NCI-H1092 treated with DMSO at 0.1 percent for 48 hours (cell line): ENCODE measurements around the gene ANTXR2.

Experiments used
- DNase-seq: peaks from one replicate; lab custom pipeline; 2025; lab: John Stamatoyannopoulos, UW

Gene ANTXR2

DNA sequence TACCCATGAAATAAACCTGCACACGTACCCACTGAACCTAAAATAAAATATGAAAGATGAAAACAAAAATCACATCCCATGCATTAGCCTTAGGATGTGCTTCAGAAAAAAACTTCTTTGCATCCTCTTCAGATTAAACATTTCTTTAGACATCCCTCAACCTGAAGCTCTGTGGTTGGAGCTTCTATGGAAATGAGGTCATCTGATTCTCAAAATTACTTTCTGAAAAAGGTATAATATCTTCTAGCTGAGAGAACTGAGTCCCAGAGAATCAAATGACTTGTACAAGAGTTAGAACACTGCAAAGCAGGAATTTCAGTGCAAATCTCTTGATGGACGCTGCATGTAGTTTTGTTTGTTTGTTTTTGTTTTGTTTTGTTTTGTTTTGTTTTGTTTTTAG, 19.1 kb upstream of the ANTXR2 start:
- no peak for DNase-seq

DNA sequence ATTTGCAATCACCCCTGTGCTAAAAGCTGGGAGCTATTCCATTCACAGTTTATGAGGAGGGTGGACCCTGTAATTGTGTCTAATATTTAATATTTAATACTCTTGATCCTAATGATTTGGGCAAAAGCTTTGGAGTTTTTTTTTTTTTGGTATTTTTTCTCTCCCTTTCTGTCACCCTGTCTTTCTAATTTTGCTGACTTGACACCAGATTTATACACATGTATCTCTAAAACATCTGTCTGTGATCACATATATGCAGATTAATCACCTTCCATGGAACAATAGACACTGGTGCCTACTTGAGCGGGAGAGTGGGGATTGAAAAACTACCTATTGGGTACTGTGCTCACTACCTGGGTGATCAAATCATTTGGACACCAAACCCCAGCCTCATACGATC, 18.7 kb upstream of the ANTXR2 start:
- DNase-seq, result no peak

DNA sequence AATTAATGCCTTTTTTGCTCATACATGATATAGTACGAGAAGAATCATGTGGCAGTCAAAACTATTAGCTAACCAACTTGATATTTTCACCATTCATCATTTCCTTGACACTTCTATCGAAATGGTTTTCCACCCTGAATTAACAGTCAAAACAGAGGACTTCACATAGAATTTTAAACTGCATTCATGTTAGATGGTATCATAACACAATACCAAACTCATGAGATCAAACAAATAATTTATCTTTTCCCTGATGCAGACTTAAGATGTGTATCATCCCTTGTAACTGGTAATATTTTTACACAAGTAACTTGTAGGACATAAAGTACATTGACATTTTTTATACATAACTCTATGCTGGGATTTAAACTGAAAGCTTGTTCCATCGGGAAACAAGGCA, 18.2 kb upstream of the ANTXR2 start:
- DNase-seq, result no peak

DNA sequence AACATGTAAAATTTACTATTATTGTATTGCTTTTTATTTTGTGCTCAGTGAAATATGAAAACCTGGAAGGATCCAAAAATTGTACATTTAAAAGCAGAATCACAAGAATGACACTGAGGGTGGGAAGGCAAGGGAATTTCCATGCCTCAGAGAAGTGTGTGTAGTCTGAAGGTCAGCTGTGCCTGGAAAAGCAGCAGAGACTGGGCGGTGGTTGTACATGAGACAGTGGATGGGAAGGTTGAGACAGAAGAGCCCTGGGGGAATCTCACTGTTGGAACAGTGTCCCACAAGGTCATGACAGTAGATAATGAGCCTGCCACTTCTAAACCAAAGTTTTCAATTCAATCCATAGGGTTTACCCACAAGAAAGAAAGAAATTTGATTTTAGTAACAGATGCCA, 17.1 kb upstream of the ANTXR2 start:
- no peak for DNase-seq

DNA sequence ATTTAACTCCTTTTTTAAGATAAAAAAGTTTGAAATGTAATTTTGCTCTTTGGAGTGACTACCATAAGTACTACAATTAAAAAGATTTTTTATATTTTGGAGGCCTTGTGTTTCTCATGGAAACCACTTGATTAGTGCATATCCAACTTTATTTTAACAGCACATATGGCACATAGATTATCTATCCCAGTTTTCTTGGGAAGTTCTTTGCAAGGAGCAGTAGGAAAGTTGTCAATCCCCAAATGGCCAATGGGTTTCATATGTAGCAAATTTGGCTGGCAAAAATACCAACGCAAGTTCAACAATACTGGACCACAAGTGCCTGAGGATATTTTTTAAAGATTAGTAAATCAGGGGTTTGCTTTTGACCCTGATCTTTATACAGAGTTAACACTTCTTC, 15.4 kb upstream of the ANTXR2 start:
- no peak for DNase-seq

DNA sequence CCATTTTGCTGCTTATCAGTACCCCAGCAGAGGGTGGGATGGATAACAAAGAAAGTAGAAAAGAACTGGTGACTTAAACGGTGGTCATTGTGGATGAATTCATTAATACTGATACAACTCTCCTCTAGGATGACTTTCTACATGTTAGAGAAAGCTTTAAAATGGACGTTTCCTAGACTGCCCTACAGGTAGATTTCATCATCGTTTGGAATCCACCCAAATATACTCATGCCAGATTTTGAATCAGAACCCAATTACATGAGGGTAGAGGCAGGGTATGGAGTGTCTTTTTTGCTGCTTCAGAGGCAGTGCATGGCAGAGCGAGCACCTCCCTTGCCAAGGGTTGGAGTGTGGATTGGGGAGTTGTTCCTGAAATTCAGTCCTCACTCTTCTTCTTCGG, 13.3 kb upstream of the ANTXR2 start:
- no peak for DNase-seq

DNA sequence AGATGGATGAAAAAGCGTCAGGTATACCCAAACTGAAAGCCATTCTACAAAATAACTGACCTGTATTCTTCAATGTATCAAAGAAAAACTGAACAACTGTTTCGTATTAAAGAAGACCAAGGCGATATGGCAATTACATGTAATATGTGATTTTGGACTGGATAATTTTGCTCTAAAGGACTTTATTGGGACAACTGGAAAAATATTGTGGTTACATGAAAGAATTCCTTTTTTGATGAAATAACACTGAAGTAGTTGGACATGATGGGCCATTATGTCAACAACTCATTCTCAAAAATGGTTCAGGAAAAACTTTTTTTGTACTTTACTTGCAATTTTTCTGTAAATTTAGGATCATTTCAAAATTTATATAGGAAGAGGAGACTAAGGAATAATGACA, 12.1 kb upstream of the ANTXR2 start:
- no peak for DNase-seq

DNA sequence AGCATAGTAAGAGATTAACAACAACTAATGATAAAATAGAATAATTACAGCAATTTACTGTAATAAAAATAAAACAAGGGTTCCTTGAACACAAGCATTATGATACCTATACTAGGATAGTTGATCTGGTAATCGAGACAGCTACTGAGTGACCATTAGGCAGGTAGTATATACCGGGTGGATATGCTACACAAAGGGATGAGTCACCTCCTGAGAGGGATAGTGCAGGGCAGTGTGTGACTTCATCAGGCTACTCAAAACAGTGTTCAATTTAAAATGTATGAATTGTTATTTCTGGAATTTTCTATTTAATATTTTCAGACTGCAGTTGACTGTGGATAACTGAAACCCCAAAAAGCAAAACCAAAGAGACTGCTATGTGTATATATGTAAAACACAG, 9.7 kb upstream of the ANTXR2 start:
- no peak for DNase-seq

DNA sequence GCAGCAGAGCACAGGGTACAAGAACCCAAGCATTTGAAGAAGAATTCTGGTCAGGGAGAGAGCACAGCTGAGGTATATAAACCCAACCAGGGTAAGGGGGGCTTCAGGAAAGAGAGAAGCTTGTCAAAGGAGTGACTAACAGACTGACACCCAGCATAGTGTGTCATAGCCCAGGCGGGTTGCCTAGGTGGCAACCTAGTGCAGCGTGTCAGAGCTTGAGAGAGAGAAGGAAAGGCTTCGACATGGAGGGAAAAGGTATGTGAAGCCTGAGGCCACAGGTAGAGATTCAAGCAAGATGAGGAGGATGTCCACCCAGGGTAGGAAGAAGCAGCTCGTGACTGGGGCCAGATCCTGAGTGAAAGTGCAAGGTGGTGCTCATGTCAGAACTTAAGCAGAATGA, 8.5 kb upstream of the ANTXR2 start:
- DNase-seq, result no peak

DNA sequence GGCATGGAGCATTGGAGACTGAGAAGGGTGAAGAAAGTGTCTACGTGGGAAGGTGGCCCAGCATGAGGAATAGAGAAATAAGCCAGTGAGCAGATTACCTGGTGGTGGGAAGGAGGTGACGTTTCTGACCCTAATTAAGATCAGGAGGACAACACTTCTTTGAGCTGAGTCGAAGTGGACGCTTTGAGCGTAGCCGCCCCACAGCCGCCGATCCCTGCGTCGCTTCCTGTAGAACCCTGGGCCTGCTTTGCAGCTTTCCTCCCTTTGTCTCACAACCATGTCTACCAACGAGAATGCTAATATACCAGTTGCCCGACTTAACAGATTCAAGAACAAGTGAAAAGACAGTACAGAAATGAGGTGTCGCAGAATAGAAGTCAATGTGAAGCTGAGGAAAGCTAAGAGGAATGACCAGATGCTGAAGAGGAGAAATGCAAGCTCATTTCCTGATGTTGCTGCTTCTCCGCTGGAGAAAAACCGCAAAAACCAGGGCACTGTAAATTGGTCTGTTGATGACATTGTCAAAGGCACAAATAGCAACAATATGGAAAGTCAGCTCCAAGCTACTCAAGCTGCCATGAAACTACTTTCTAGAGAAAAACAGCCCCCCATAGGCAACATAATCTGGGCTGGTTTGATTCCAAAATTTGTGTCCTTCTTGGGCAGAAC, 6.4 kb upstream of the ANTXR2 start:
- DNase-seq, result no peak

DNA sequence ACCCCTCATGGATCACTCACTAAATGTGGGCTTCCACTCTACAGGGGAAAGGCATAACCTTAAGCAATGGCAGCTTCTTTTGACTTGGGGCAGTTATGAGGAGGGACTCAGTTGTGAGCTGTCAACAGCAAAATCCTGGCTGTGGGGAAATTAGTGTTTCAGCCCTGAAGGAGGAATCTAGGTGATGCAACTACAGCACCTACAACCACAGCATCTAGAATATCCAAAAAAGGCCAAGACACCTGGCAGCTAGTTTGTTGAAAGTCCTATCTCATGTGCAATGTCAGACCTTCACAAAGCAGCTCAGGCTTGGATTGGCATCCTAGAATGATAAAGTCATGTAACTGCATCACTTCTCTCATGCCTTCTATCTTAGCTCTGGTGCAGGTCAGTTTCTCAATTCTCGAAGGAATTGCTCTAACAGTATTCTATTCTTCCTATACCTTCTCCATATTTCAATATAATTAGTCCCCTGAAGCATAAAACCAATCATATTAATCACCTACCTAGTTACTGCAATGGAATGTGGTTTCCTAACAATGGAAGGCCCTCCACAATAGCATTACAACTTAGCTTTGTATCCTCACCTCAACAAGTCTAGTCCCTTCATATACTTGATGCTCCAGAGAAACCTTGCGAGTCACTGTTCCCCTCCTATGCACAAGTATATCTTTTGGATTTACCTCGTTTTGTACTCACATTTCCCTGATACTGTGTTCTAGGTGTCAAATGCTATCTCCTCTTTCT, 5.5 kb upstream of the ANTXR2 start:
- DNase-seq, result no peak

DNA sequence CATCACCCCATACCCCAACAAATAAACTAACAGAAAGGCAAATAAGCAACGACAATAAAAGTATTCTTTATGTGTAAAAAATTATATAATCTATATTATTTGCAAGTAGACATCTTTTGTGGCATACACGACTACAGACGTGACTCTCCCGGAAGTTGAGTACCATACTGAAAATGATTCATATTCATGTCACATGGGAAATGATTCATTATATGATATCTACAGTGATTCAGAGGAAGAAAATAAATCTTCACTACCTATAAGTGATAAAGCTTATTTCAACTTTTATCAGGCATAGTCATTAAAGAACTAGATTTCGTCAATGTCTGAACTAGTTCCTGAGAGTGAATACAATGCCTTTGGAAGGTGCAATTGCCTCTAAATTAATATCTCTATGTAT, 4.6 kb upstream of the ANTXR2 start:
- DNase-seq, result no peak

DNA sequence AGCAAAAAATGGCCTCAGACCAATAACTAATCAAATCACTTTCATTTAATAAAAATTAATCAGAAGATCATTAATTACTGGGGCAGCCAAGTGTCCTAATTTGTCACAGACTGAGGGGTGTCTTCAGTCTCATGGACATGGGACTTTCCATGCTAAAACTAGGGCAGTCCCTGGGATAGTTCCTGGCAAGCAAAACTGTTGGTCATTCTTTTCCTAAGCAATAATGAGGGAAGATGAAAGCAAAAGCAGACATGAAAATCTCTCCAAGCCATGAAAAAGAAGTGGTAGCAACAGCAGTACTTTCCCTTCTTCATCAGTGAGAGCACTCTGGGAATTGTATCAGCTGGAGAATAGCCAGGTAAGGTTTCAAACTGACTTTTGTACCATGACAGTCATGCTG, 3.7 kb upstream of the ANTXR2 start:
- no peak for DNase-seq

DNA sequence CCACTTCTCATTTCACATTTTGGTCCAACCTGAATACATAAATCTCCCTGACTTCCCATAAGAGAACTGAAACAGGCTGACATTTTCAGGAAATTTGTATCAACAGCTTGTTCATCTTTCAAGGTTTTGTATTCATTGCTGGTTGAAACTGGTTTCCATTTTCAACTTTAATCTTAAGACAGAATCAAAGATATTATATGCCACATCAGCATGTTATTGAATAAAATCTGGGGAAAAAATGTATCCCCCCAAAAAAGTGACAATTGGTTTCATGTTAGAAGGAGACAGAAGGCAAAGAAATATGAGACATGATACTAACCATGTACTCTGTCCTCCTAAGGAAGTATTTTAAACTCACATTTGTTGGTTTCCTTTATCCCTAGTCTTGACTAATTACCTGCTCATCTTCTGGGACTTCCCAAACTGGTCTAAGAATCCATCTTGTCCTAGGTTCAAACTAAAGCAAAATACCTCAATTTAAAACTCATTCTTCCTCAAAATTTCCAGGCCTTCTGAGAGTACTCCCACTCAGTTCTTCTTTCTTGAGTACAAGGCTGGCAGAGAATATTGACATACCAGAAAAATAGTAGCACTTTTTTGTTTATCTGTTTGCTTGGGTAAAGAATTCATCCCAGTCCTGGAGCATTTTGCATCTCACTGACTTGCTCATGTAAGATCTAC, 3.1 kb upstream of the ANTXR2 start:
- DNase-seq, result no peak

DNA sequence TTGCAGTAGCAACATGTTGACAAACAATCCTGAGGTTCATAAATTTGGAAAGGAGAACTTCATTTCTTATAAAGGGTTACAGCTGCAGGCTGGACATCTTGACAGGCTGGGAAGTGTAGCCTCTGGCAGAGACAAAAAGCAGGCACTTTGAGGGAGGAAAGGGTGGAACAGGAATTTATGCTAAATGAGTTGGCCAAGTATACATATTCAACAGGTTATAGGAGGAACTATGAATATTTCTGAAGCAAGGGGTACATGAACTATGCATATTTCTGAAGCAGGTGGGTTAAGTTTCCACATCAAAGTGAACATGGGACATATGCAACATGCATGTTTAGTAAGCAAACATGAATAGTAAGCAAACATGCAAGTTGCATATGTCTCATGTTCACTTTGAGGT, 1.6 kb upstream of the ANTXR2 start:
- DNase-seq, result no peak

DNA sequence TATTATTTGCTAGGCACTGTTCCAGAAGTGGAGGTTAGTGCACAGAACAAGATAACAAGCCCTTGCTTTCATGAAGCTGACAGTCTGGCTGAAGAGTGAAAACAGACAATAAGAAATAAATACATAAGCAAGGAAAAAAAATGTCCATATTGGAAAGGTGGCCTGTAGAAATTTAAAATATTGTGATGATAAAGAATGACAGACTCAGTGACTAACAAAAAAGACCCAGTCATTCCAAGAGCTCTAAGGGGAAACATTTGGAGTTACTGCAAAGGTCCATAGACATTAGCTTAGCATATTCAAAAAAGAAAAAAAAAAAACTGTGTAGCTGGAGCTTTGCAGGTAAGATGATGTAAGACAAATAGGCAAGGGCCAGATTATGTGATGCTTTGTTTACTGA, 1.0 kb upstream of the ANTXR2 start:
- no peak for DNase-seq

DNA sequence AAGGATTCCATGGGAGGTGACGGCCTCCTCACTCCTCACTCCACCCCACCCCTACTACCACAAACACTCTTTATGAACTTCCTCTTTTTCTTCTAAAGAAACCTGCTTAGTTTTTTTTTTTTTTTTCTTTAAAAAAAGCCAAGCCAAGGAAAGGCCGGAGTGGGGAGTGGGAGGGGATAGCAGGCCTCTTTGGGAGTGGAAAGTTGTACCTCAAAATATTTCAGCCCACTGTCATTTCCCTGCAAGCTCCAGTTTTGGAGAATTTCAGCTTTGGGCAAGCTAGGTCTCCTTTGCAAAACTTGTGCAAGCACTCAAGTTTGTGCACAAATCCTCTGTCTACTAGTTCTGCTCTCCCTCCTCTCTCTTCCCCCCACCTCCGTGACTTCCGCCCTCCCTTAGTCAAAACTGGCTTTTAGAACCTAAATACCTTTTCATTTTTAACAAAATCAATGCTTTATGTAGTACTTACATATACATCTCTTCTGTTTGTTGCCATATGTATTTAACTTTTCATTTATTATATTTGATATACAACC, 512 bp upstream of the ANTXR2 start:
- no peak for DNase-seq

DNA sequence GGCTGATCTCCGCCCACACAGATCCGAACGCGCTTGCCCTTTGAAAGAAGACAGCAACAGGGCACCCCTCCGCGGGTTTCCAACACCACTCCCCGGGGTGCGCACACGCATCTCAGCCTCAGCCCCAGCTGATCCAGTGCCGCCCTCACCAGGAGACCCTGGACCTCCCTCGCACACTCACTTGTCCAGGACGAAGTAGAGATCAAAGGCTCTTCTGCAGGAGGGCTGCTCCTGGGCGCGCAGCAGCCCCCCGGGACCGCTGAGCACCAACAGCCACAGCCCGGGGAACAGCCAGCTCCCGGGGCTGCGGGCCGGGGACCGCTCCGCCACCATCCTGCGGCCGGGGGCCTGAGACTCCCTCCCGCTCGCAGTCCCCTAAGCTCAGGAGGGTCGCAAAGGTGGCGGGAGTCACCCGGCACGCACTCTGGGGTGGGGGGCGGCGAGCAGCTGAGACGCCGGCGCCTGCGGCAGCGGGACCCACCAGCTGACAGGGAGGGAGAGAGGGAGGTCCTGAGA, 743 bp downstream of the ANTXR2 start:
- DNase-seq, result peak; percentile 31

DNA sequence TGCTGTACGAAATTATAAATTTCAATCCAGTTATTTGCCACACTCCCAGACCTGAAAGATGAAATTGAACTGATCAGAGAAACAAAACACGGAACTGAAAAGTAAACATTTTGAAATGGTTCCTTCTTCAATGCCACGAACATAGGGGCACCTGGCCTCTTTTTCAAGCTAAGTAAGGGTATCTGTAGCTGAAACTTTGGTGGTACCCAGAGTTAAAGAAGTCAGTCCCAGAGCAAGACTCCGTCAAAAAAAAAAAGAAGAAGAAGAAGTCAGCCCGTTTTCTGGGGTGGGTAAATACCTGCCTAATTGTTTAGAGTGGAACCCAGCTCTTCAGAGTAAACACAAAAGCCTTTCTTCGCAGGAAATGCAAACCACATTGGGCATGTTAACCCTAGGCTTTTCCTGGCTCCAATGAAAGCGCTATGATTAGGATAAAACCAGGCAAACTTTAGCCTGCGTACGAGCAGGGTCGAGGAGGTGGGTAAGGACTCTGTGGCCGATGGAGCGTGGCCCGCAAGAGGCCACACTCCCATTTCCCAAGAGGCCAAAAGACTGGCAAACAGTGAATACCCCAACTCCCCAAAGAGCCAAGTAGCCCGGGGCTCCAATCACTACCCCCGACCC, 1.3 kb downstream of the ANTXR2 start:
- DNase-seq, result no peak

DNA sequence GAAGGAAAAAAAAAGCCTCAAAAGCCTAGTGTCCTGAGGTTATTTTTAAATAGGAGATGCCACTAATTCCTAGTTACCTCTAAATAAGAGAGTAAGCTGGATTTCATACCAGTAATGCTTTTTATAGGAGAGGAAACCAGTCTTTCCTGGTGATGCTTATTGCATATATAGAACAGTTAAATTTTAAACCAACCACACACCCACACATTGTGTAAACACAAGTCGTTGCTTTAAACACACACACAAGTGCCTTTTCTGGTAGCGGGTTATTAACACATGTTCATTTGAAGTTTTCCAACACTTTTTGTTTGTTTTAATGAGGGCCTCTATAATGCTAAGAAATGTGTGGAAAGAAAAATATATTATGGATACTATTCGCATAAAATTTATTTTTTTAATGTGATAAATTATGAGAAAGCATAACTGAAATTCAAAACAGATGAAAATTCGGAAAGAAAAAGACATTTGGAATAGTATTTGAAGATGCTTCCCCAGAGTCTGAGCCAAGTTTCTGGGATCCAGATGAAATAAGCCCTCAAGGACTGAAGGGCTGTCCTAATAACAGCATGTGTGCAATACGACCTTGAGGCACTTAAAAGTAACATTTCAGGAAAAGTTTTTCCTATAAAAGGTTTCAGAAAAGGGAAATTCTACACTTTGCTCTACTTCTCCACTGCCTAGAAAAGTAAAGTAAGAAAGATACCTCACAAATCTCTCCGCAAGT, 2.0 kb downstream of the ANTXR2 start:
- no peak for DNase-seq

DNA sequence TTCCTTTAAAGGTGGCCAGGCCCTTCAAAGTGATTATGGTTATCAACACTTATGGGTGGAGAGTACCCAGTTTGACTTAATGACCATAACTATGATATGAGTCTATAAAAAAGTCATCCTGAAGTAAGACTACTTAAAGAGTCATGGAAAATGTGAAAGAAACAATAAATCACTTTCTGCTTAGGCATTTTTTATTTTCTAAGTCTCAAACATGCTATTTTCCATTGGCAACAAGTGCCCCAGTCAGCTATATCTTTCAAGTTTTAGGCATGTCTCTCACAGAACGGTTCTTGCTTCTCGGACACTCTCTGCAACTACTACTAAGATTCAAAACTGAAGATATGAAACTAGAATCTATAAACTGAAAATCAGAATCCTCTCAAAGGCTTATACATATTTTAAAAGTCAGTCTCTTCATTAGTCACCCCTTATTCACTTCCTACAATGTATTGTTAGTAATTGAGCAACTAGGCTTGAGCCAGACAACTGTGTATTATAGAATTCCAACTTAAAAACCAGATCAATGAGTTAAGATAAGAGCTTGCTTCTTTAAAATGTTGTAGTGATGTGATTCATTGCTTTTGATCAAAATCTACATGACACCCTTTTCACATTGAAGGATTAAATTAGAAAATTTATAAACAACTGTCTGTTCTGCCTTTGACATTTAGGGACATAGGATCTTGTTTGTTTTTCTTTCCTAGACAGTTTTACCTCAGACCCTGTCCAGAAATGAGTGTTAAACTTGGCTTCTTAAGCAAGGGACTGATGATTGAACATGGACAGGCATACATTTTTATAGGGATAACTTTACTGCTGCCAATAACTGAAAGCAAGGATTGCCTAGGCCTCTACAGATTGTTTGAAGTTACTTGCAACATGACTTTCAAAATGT, 2.9 kb downstream of the ANTXR2 start:
- no peak for DNase-seq
